Activated CD4-positive, alpha-beta T cell treated with anti-CD3 and anti-CD28 coated beads, Interleukin-2, amount 50 U/mL, for 1 hour (primary cell): ENCODE measurements around the gene TMOD1.

ENCODE experiments used
- DNase-seq: peaks from one replicate; pipeline ENCODE4 v3.0.0-alpha.2; 2020

Gene TMOD1

DNA sequence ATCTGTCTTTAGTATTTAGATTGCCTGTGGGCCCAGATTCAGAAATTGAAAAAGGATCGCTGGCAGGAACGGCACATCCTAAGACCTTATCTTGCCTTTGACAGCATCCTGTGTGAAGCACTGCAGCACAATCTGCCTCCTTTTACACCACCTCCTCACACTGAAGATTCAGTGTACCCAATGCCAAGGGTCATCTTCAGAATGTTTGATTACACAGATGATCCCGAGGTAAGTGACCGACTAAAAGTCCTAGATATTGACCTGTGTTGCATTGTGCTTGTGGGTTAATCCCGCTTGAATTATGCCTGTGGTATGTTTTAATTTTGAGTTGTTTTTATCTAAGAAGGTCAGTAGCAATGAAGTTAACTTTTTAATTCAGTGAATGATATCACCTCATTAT lies 146.5 kb downstream of the TMOD1 start:
- no peak for DNase-seq
